DMS79 treated with DMSO at 0.1 percent for 48 hours (cell line): ENCODE results near the gene FBXO2.

Experiments
- DNase-seq: peaks from one replicate; lab custom pipeline; 2025; lab: John Stamatoyannopoulos, UW

Gene FBXO2, protein sequence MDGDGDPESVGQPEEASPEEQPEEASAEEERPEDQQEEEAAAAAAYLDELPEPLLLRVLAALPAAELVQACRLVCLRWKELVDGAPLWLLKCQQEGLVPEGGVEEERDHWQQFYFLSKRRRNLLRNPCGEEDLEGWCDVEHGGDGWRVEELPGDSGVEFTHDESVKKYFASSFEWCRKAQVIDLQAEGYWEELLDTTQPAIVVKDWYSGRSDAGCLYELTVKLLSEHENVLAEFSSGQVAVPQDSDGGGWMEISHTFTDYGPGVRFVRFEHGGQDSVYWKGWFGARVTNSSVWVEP

GRCh38 chr1:11654137-11654938 is at the start of gene FBXO2, which contains the start of gene FBXO44:
Gene FBXO2 (minus strand): TSS chr1:11654429. CDS start chr1:11654340, 89 bp downstream.
Gene FBXO44 (plus strand): TSS chr1:11654877. CDS start chr1:11655836, 959 bp downstream.
- DNase-seq: peak; percentile 18

DNA sequence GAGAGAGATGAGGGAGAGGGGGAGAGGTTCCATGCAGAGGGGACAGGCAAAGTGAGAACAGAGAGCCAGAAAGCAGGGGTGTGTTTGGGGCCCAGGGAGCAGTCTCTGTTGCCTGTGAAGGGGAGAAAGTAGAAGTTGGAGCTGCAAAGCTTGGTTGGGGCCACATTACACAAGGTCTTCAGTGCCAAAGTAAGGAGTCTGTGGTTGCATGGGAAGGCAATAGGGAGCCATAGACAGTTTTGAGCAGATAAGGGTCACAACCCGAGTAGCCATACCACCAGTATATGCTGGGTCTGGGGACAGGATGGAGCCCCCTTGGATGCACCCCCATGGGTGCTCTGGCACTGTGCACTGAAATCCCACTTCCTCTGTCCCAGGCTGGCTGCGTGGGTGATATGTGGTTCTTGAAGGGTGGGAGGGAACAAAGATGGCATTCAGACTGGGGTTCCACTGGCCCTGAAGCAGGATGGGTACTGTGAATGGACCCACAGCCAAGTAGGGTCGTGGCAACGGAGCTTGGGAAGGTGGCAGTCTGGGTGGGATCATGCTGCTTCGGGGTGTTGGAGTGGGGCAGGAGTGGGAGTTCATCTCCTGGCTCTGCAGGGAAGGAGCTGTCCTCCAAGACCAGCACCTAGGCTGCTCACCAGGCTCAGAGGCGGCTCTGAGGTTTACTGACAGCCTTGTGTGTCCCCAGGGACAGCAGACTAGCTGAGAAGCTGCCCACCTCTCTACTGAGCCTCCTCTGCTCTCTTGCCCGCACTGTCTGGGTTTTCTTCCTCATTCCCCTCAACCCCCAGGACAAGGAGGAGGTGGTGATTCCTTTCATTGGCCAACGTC is 49.3 kb upstream of the FBXO2 start:
- DNase-seq: no peak

- DNase-seq: no peak
Observed at GRCh38 chr1:11701981-11702803, 48.0 kb upstream of the FBXO2 start.

GRCh38 chr1:11701551-11701961 is 47.3 kb upstream of the FBXO2 start:
- no peak for DNase-seq

GRCh38 chr1:11700601-11701467 is 46.6 kb upstream of the FBXO2 start:
- no peak for DNase-seq

DNA sequence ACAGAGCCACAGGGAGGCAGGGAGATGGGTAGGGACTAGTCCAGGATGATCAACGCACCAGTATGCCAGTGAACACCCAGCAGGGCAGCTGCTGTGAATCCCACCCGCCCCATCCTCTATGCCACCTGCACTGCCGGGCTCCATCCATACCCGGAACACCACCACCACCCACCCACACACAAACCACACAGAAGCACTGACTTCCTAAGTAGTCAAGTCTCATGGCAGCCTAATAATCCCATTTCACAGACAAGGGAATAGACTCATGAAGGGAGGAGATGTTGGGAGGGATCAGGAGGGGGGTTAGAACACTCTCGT is 43.6 kb upstream of the FBXO2 start:
- DNase-seq: no peak

DNA sequence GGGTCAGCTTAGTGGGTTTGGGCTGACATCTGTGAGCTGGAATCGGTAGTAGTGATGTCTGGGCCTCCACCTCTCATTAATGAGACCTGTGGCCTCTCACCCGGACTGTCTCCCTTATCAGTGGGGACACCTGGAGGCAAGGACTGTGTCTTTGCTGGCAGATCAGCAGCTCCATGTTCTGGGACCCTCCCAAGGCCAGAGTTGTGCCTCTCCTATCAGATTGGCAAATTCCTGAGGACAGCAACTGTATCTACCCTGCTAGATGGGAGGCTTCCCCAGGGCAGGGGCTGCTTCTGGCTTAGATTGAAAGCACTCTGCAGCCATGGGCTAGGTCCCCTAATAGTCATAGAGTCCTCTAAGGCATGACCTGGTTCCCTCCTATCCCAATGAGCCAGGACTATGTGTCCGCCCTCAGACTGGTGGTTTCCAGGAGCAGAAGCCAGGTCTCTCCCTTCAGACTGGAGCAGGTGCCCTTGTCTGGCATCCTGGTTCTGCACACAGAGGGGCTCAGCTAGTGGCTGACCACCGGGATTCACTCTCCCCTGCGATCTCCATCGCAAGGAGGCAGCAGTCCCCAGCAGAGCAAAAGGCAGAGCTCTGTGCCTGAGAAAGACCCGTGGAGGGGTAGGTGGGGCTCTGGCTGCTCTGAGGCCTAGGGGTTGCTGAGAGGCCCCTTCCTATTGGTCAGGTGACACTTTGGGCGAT is 43.1 kb upstream of the FBXO2 start:
- no peak for DNase-seq

GRCh38 chr1:11695861-11696260 is 41.6 kb upstream of the FBXO2 start:
- no peak for DNase-seq

DNA sequence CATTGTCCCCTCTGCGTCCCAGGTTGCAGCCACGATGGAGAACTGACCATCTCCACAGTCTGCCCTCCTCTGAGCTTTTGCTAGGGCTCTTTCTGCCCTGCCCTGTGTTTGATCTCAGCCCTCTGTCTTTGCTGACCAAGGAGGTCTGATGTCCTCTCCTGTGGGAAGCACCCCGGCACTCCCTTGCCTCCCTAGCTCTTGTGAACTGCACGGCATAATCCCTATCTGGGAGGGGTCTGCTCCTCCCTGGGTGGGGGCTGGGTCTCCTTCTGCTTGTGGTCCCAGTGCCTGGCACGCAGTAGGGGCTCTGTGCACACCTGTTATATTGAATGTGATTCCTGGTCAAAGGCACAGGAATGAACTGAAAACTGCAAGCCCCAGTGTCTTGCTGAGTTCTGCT is 39.7 kb upstream of the FBXO2 start:
- DNase-seq: no peak

- DNase-seq: no peak
Observed at GRCh38 chr1:11693024-11693590, 38.9 kb upstream of the FBXO2 start.

DNA sequence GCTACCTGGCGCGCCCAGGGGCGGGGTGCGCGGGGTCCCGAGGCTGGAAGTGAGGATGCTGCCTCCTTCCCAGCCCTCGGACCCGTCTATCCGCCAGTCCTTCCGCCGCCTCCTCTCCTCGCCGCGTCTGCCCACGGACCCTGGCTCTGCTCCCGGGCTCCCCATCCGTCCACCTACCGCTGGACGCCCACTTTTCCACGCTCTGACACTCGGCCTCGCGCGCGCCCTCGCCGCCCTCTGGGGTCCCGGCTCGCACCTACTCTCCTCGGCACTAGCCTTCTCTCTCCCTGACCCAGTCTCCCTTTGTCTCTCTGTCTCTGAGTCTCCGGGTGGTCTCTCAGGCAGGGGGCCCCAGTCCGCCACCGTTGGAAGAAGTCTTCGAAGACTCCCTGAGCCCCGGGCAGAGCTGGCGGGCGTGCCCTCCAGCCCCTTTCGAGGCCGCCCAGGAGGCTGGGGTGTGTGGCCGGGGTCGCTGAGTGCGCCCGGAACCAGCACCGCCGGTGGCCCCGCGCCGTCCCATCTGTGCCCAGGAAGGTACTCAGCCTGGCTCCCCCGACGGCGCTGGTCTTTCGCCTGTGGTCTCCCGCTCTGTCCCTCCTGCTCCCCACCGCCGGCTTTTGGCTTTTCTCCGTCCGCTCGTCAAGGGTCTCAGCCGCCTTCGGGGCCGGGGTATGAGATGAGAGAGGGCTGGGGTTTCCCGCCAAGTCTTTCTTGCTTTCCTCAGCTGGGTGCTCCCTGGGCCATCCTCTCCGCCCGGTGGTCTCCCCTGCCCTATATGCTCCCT is 37.9 kb upstream of the FBXO2 start:
- DNase-seq: peak; percentile 23

DNA sequence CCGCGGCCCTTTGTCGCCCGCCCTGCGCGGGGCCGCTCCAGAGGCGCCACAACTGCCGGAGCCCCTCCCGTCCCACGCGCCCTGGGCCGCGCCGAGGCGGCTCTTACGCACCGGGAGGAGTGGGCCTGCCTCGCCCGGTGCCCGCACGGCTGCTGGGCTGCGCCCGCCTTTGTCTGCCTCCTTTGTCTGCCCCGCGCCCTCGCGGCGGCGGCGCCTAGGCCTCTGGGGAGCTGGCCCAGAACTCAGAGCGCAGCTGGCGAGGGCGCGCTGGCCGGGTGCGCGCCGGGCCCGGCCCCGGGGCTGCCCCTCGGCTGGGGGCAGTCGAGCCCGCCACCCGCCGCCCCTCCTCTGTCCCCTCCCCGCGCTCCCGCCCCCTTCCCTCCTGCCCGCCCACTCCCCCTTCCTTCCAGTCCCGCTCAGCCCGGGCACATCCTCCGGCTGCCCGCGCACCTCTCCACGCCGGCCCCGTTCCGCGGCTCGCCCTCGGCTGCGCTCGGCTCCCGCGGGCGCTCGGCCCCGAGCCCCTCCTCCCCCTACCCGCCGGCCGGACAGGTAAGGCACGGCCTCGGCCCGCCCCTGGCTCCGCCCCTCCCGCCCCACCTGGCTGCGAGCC is 37.2 kb upstream of the FBXO2 start, which contains the start of gene DRAXIN:
DRAXIN (plus strand) TSS at position 409 of the 613 bp plus-strand sequence. CDS start 14,549 bp downstream, outside the sequence.
- DNase-seq: peak; percentile 63

- DNase-seq: peak; percentile 86
Observed at GRCh38 chr1:11690397-11691301, 36.4 kb upstream of the FBXO2 start.

DNA sequence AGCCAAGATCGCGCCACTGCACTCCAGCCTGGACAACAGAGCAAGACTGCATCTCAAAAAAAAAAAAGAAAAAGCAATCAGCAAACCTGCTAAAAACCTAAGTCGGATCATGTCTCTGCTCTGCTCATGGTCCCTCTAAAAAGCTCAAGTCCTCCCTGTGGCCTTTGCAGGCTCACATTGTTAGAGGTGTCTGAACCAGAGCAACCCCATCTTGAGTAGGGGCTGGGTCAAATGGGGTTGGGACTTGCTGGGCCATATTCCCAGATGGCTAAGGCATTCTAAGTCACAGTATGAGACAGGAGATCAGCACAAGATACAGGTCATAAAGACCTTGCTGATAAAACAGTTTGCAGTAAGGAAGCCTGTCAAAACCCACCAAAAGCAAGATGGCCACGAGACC is 34.3 kb upstream of the FBXO2 start:
- DNase-seq: no peak

DNA sequence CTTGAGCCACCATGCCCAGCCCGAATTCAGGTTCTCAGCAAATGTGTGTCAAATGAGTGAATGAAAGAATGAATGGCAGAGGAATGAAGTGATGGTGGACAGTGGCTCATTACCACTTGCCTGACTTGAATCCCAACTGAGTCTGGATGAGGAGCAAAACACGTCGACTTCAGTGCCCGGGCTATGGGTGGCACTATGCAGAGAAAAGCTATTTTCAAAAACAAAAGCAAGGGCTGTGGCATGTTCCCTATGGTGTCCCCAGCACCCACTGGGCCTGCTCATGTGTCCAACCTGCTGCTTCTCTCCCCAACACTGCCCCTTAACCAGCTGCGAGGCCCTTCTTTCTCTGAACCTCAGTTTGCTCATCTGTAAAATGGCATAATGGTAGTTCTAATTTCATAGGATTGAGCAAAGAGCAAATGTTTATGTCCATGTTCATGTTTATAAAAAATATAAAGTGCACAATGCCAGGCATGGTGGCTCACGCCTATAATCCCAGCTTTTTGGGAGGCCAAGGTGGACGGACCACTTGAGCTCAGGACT is 31.1 kb upstream of the FBXO2 start:
- no peak for DNase-seq

DNA sequence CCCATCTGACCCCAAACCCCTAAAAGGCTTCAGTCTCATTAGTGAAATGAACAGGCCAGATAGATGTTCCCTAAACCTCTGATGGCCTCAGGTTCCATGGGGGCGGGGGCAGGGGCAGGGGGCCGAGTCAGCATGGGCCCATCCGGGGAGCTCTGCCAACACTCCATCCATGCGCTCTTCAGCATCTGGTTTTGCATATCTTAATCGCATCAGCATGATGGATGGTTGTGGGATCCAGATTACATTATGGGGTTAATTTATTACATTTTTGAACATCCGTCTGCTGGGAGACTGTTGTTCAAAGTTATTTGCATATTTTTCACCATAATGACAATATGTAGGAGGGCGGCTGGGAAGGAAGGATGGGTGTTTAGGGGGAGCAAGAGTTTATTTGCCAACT is 29.8 kb upstream of the FBXO2 start:
- no peak for DNase-seq

DNA sequence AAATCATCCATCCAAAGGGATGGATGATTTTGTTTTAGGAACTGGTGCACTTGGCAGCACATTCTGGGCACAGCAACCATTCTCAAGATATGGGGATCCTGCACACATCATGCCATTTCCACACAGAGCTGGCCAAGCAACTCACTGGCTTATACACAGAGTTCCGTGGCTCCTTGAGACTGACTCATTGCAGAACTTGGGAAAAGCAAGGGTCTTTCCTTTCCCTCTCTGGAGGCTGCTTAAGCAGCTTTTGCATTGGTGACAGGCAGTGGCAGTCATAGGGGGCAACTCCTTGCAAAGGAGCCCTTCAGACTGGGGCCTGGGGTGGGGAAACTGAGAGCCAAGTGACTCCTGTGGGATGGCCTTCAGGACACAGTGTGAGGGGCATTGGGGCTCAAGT is 28.6 kb upstream of the FBXO2 start:
- DNase-seq: no peak
